B cell (primary cell): ENCODE results near the gene CTCF. TPM values are rescaled to one million over a fixed set of nuclear protein-coding genes. Genes with fewer than 3 reads are reported as not detected.

Source experiments
- ATAC-seq: fragments of 200-7000 bp; cut with Tn5 transposase; one replicate; pipeline ENCODE4 v1.10.0; 2021; ENCODE audit warnings: low read depth, mild to moderate bottlenecking, moderate number of reproducible peaks, moderate library complexity
- CTCF ChIA-PET: fragments of 350-600 bp; sonication (Branson Sonifier 250); formaldehyde crosslinking; loops from one replicate; lab custom pipeline; 2021; ENCODE audit warnings: antibody characterized with exemption, inconsistent platforms; lab: Charles Lee
- POLR2A ChIA-PET: fragments of 350-600 bp; sonication (Branson Sonifier 250); formaldehyde crosslinking; loops from one replicate; lab custom pipeline; 2021; ENCODE audit warnings: antibody characterized with exemption; lab: Charles Lee
- DNase-seq: peaks from one replicate; pipeline ENCODE4 v3.0.0; 2013
- H2AFZ ChIP-seq: 2 replicates; pipeline ENCODE4 v1.6.1; 2012; ENCODE audit warnings: mild to moderate bottlenecking, low read depth, low read length; ENCODE audit not compliant: insufficient read depth, poor library complexity, severe bottlenecking
- H3K27ac ChIP-seq, 2 donors: 1 replicate in 1 of 2; 2 replicates in 1 of 2; pipeline ENCODE4 v1.5.1; 2012 to 2013; ENCODE audit warnings: low read length in 2 of 2, mild to moderate bottlenecking in 2 of 2, moderate library complexity in 1 of 2
- H3K27me3 ChIP-seq, 4 experiments: fragments of 200-600 bp in 1 of 4; sonication (generic) in 1 of 4; replicated peaks in 1 of 4; 1 replicate in 2 of 4; 2 replicates in 2 of 4; pipeline versions ENCODE4 v1.6.1 to v1.7.0; 2013 to 2016; ENCODE audit warnings: low read length in 3 of 4, mild to moderate bottlenecking in 2 of 4, mixed read lengths in 1 of 4, moderate library complexity in 1 of 4; ENCODE audit not compliant: insufficient read depth in 4 of 4, control insufficient read depth in 3 of 4; ENCODE audit errors: control extremely low read depth in 1 of 4
- H3K36me3 ChIP-seq, 2 experiments: replicated peaks in 1 of 2; 1 replicate in 1 of 2; 2 replicates in 1 of 2; pipeline versions ENCODE4 v1.6.1 to v1.7.1; 2013; ENCODE audit warnings: low read length in 1 of 2; ENCODE audit not compliant: insufficient read depth in 2 of 2, control insufficient read depth in 1 of 2; ENCODE audit errors: control extremely low read depth in 1 of 2, extremely low read depth in 1 of 2
- H3K4me1 ChIP-seq, 2 donors: fragments of 200-600 bp in 1 of 2; sonication (generic) in 1 of 2; 1 replicate in 1 of 2; 2 replicates in 1 of 2; pipeline versions ENCODE4 v1.5.1 to v1.6.1; 2013 to 2017; ENCODE audit warnings: low read length in 2 of 2; ENCODE audit not compliant: control insufficient read depth in 2 of 2, insufficient read depth in 2 of 2
- H3K4me2 ChIP-seq: replicated peaks from 2 replicates; pipeline ENCODE3; 2012; ENCODE audit warnings: mild to moderate bottlenecking, low read depth, low read length; ENCODE audit not compliant: poor library complexity, severe bottlenecking
- H3K4me3 ChIP-seq, 5 experiments: fragments of 200-600 bp in 1 of 5; sonication (generic) in 1 of 5; 1 replicate in 3 of 5; 2 replicates in 2 of 5; pipeline versions ENCODE4 v1.5.1 to v1.7.0; 2011 to 2016; ENCODE audit warnings: low read length in 4 of 5, mild to moderate bottlenecking in 4 of 5, low read depth in 2 of 5, control low read depth in 1 of 5, moderate library complexity in 1 of 5; ENCODE audit not compliant: insufficient read depth in 1 of 5; ENCODE audit errors: control extremely low read depth in 1 of 5, extremely low read depth in 1 of 5
- H3K79me2 ChIP-seq: fragments of 200-600 bp; sonication (generic); one replicate; pipeline ENCODE4 v1.6.0; 2016; ENCODE audit warnings: low read length; ENCODE audit not compliant: control insufficient read depth, insufficient read depth
- H3K9ac ChIP-seq: fragments of 200-600 bp; sonication (generic); 2 replicates; pipeline ENCODE4 v1.6.1; 2017; ENCODE audit warnings: mild to moderate bottlenecking, low read length, moderate library complexity
- H3K9me3 ChIP-seq, 3 donors: one replicate each; pipeline versions ENCODE4 v1.6.1 to v1.7.1; 2013; ENCODE audit warnings: low read length in 2 of 3; ENCODE audit not compliant: control insufficient read depth in 2 of 3, insufficient read depth in 1 of 3; ENCODE audit errors: control extremely low read depth in 1 of 3
- H4K20me1 ChIP-seq: 2 replicates; pipeline ENCODE4 v1.6.0; 2012; ENCODE audit warnings: mild to moderate bottlenecking, low read length; ENCODE audit not compliant: insufficient read depth, control insufficient read depth, poor library complexity, severe bottlenecking
- H3K27ac Mint-ChIP-seq: one replicate; pipeline ENCODE4 v1.8.0; 2021; ENCODE audit warnings: mixed read lengths
- H3K27me3 Mint-ChIP-seq: one replicate; pipeline ENCODE4 v1.8.0; 2021; ENCODE audit warnings: mixed read lengths
- H3K4me1 Mint-ChIP-seq: one replicate; pipeline ENCODE4 v1.8.0; 2021; ENCODE audit warnings: mixed read lengths
- H3K4me3 Mint-ChIP-seq: one replicate; pipeline ENCODE4 v1.8.0; 2021; ENCODE audit warnings: mixed read lengths
- H3K9me3 Mint-ChIP-seq: one replicate; pipeline ENCODE4 v1.8.0; 2022; ENCODE audit warnings: mixed read lengths; ENCODE audit not compliant: insufficient read depth
- EZH2 ChIP-seq: IDR thresholded peaks from 2 replicates; pipeline ENCODE4 v1.6.1; 2012; ENCODE audit warnings: borderline replicate concordance, low read depth, mild to moderate bottlenecking, moderate library complexity, low read length; ENCODE audit not compliant: insufficient read depth, poor library complexity, severe bottlenecking
- WGBS: methylation state at CpG from one replicate; pipeline ENCODE4 v1.1.5; 2013; ENCODE audit warnings: missing lambda C conversion rate; ENCODE audit not compliant: insufficient coverage; 5-methylcytosine and 5-hydroxymethylcytosine counted together
- intact Hi-C: fragments of 100-400 bp; cut with micrococcal nuclease; formaldehyde crosslinking; loops from one replicate; pipeline ENCODE4 v1.10.0; 2022
- polyA plus RNA-seq: library from polyadenylated mRNA; depleted of rRNA; stranded (reverse); fragments of >200 nt; gene quantifications from 2 replicates; pipeline ENCODE4 v1.2.3, GENCODE V29; 2012
- total RNA-seq, 2 donors: library from RNA; stranded (reverse); fragments of 120-200 nt in 1 of 2; gene quantifications; 1 replicate in 1 of 2; 2 replicates in 1 of 2; pipeline versions ENCODE4 v1.2.3 to v1.2.4, GENCODE V29; 2013 to 2022
- TF ChIP-seq, protein P1 (sequence below): fragments of 200-600 bp; IDR thresholded peaks from one replicate; pipeline ENCODE4 v1.8.0; 2022; ENCODE audit warnings: antibody characterized with exemption, mild to moderate bottlenecking

Gene CTCF
- total and polyA plus RNA-seq, 2 donors (not counting 1 experiment from before 2014, with no cell fraction given): 42.7 to 78.4 TPM

DNA sequence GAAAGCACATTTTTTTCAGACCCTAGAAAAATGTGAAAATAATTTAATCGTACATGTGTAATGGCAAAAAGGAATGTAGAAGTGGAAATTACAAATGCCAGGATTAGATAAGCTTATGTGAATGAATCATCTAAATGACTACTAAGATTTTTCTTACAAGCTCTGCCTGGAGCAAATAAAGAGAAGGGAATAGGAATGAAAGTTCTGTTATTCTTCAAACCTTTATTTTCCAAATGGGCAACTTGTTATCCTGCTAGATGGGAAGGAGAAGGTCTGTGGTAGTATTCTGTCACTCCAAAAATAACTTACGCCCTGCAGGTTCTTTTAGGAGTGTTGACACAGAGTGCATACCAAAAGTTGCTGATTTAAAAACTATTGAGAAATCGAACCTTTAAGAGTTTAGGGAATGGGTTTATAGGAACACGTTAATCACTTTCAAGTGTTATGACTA, 9.7 kb downstream of the CTCF start:
- intact Hi-C loops: no loop called here

DNA sequence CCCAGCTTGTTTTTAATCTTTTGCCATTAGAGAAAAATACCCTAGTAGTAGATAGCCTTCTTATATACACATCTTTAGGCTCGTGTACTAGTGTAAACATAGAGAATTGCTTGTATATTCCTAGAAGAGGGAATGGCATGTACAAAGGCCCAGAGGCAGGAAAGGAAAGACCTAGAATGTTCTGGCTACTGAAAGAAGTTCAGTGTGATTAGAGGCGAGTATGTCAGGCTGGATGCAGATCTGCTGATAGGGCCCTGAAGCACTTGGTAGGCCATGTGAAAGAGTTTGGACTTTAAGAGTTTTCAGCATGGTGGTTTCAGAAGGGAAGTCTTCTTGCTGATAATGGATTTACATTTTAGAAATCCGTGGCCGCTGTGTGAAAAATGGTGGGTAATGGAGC, 17.4 kb downstream of the CTCF start:
- H3K9me3 Mint-ChIP-seq: no peaks in the 10 kb centered on the region
- H3K27me3 Mint-ChIP-seq: no peaks in the 10 kb centered on the region
- Histone ChIP-seq H3K27ac (peak overlapping the region in 1 of 2 donors; percentile 57), H4K20me1 (peaks cover 50% of the 10 kb centered on the region), H3K9me3 (no peaks in the 10 kb centered on the region), H3K79me2 (peaks cover 89% of the 10 kb centered on the region), H2AFZ (no peak overlapping the region), H3K9ac (no peak overlapping the region), H3K27me3 (no peaks in the 10 kb centered on the region), H3K36me3 (peaks cover 0 to 33% of the 10 kb centered on the region in 2 experiments), H3K4me1 (no peaks in the 10 kb centered on the region), H3K4me3 (no peak overlapping the region), H3K4me2 (no peak overlapping the region)
- intact Hi-C loops: no loop called here
- ATAC-seq (no peak), DNase-seq (no peak)
- CTCF ChIA-PET: interaction anchor here (0.9 to 1.0 kb wide), 2 partner anchors 18 to 33 kb away, joined by 4 read pairs; partner anchors contain the start of gene CTCF
- POLR2A ChIA-PET: no interaction called here
- H3K27ac Mint-ChIP-seq: peak overlapping the region; percentile 42
- H3K4me3 Mint-ChIP-seq: no peak overlapping the region
- H3K4me1 Mint-ChIP-seq: peaks cover 9% of the 10 kb centered on the region
- 91% methylated on average over 2 of the region's 4 CpGs for WGBS
- TF ChIP-seq, protein P1, sequence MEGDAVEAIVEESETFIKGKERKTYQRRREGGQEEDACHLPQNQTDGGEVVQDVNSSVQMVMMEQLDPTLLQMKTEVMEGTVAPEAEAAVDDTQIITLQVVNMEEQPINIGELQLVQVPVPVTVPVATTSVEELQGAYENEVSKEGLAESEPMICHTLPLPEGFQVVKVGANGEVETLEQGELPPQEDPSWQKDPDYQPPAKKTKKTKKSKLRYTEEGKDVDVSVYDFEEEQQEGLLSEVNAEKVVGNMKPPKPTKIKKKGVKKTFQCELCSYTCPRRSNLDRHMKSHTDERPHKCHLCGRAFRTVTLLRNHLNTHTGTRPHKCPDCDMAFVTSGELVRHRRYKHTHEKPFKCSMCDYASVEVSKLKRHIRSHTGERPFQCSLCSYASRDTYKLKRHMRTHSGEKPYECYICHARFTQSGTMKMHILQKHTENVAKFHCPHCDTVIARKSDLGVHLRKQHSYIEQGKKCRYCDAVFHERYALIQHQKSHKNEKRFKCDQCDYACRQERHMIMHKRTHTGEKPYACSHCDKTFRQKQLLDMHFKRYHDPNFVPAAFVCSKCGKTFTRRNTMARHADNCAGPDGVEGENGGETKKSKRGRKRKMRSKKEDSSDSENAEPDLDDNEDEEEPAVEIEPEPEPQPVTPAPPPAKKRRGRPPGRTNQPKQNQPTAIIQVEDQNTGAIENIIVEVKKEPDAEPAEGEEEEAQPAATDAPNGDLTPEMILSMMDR: no peak

More for the DNA sequence above, 9.7 kb downstream of the CTCF start:
- Histone ChIP-seq H3K4me2 (no peak overlapping the region), H3K36me3 (peaks cover 0 to 40% of the 10 kb centered on the region in 2 experiments), H3K4me1 (peaks cover 6 to 12% of the 10 kb centered on the region in 2 donors), H3K9ac (no peak overlapping the region), H2AFZ (no peak overlapping the region), H3K4me3 (no peak overlapping the region), H4K20me1 (peaks cover 63% of the 10 kb centered on the region), H3K27me3 (no peaks in the 10 kb centered on the region), H3K27ac (no peak overlapping the region), H3K9me3 (no peaks in the 10 kb centered on the region), H3K79me2 (peaks cover 98% of the 10 kb centered on the region)
- WGBS: 100% methylated on average over 1 of the region's 4 CpGs
- no peaks in the 10 kb centered on the region for H3K9me3 Mint-ChIP-seq
- DNase-seq: no peak
- POLR2A ChIA-PET: interaction anchor here (1.2 kb wide), 1 partner anchor 25 kb away, joined by 3 read pairs; no protein-coding TSS in a partner anchor
- no peak for TF ChIP-seq EZH2
- TF ChIP-seq, protein P1: no peak
- no peak for ATAC-seq
- no peak overlapping the region for H3K4me3 Mint-ChIP-seq
- peaks cover 14% of the 10 kb centered on the region for H3K4me1 Mint-ChIP-seq
- no peaks in the 10 kb centered on the region for H3K27me3 Mint-ChIP-seq
- CTCF ChIA-PET: interaction anchor here (0.6 to 1.7 kb wide), 8 partner anchors 9 to 100 kb away, joined by 3 to 6 read pairs (median 4); no protein-coding TSS in a partner anchor
- H3K27ac Mint-ChIP-seq: no peak overlapping the region
